Measurements from ENCODE around the gene SLC38A3.

GRCh38 chr3:50155891-50156290 lies 49.2 kb upstream of the SLC38A3 start:
- no peak for TF ChIP-seq CTCF (IDR thresholded peaks at IDR 0.05; ENCODE audit: low read depth, low read length)
- no peak for TF ChIP-seq POLR2A (IDR thresholded peaks at IDR 0.05; ENCODE audit: extremely low read depth, insufficient read length)

Measured in NB4 (cell line).